ENCODE measurements around the gene SNTG2. TPM values are rescaled to one million over a fixed set of nuclear protein-coding genes. Genes with fewer than 3 reads are reported as not detected.

SNTG2 gene
- total RNA-seq, 1 donor from 2014 or later = 0.17 TPM

DNA sequence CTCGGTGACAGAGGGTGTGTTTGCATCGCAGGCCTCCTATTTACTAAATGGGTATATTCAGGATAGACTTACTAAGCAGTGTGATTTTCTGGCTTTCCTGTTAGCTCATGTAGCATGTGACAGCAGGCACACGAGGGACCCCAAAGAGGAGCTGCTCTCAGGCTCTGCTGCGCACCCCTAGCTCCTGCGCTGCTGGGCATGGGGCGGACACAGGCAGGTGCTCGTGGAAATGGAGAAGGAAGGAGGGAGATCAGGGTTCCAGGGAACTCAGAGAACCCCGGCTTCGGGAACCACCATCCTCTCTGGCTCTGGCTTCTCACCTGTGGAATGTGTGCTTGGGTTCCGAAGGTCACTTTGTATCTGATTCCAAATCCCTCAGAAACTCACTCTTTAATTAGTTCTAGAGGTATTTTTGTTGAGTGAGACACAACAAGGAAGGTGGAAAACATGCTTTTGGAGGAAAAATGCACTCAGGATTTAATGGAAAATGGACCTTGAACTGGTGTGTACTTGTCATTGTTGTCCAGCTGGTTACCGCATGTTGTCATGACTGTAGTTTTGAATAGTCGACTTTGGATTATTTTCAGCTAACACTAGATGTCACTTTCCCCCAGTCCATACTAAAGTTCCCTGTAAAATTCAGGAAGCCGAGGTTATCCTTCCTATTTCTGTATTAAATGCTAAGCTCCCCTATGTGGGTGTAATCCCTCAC is 3.5 kb downstream of the SNTG2 start:
- peak; percentile 2 for DNase-seq

DNA sequence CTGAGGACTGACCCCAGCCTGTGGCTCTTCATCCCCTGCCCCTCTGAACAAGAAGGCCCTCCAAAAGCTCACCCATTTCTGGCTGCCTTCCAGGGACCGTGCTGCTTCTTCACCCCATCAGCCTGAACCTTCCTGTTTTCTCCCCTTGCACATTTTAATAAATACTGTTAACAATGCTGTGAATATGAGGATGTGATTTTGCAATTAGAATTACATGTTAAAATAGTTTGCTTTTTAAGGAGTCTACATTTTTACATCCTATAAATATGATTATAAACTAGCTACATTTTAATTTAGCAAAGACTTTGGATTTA is 4.0 kb downstream of the SNTG2 start:
- no peak for DNase-seq

DNA sequence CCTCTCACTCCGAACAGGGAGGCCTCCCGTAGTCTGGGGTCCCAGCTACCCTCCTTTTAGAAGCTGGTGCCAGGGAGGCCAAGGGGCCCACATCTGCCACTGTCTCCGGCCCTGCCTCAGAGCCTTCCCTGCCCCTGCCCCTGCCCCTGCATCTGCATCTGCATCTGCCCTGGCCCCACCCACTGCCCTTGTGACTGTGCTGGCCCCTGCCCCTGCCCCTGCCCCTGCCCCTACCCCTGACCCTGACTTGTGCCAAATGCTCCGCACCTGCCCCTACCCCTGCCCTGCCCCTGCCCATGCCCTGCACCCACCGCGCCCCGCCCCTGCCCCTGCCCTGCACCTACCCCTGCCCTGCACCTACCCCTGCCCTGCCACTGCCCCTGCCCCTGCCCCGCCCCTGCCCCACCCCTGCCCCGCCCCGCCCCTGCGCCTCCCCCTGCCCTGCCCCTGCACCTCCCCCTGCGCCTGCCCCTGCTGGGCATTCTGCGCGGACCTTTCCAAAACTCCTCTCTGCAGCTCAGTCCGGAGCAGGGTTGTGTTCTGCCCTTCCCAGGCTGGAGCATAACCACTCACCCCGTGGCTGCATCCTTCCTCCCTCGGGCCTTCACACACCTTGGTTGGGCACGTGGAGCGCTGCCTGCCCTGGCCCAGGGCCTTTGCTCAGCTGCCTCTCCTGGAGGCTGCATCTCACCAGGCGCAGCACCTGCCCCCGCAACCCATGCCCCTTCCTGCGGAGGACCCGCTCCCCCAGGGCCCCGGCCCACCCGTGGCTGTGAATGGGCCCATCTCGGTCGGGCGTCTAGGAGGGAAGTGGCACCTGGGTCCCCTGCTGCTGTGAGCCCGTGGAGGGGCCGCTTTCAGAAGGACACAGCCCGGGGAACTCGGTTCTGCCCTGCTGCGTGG is 5.4 kb downstream of the SNTG2 start:
- DNase-seq = no peak

DNA sequence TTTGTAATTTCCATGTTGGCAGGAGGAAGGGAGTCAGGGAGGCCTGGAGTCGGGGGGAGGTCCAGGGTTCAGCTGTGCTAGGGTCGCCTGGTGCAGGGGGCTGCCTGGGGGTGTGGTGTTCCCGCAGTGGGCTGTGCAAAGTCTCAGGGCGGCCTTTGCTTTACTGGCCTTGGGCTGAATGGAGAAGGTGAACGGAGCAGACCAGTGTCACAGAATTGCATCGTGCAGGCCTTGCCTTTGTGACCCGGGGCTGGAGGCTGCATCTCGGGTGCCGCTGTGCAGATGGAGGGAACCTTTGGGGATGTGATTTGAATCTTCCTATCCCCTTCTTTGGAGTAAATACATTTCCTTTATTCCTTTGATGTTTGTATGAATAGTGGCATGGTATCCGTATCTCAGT is 8.8 kb downstream of the SNTG2 start:
- no peak for DNase-seq

DNA sequence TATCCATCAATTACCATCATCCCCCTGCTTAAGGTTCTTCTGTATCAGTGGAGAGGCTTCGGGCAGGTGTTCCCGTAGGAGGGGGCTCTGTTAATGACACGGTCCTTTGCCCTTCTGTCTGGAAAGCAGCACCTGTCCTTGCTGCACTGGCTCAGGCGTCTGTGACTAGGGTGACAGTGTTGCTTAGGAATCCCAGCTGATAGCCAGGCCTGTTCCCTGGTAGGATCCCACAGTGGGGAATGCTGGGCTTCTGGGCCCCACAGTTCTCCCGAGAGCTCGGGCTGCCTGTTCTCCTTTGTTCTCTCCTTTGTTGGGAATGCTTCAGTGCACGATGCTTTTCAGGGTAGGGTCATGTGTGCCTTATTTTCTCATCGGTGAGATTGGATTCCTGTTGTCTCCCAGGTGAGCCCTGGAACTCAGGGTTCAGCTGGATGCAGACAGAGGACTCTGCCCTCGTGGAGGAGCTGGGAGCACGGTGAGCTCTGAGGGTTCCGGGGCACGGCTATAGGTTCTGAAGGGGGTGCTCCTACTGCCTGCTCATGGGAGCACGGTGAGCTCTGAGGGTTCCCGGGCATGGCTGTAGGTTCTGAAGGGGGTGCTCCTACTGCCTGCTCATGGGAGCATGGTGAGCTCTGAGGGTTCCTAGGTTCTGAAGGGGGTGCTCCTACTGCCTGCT is 9.6 kb downstream of the SNTG2 start:
- DNase-seq = no peak

DNA sequence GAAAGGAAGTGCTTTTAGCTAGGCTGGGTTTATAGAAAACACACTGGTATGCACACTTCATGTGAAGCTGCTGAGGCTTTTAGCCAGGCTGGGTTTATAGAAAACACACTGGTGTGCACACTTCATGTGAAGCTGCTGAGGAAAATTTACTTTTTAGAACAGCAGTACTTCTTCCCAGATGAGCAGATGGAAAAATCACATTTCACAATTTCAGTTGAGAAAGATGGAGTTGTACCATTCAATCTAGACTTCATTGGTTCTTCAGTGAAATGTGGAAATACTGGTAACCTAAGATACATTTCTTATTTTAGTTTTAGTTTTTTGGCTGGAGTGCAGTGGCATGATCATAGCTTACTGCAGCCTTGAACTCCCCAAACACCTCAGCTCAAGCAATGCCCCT is 11.1 kb downstream of the SNTG2 start:
- DNase-seq = no peak

DNA sequence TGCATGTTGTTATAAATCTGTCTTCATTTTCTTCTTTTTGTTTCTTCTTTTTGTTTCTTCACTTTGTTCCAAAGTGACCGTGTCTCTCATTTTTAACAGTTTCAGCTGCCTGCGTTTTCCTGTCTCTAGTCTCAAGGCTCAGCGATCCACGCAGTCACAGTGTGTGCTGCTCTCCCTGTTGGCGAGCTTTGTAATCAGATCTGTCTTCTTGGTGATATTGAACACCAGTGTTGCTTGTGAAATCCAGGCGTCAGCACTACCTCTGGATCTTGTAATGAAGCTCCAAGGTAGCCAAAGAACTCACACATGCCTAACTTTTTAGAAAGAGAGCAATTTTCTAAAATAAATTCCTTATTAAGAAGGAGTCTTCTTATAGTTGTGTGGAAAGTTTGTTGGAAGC is 13.2 kb downstream of the SNTG2 start:
- no peak for DNase-seq

DNA sequence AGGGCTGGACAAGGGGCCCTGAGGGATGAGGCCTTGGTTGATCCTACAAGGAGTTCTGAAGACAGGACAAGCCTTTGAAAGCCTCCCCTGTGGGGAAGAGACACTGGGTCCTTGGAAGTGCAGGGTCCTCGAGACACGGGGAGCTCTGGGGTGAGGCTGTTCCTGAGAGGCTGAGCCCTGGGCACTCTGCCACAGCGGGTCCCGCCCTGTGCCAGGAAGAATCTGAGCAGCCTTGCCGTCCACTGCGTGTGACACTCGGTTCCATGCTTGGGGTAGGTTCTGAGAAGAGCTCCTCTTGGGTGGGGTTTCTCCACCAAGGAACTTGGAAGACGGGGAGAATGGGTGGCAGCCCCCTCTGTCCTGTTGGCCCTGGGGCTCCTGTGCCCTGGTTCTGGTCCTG is 13.9 kb downstream of the SNTG2 start:
- no peak for DNase-seq

DNA sequence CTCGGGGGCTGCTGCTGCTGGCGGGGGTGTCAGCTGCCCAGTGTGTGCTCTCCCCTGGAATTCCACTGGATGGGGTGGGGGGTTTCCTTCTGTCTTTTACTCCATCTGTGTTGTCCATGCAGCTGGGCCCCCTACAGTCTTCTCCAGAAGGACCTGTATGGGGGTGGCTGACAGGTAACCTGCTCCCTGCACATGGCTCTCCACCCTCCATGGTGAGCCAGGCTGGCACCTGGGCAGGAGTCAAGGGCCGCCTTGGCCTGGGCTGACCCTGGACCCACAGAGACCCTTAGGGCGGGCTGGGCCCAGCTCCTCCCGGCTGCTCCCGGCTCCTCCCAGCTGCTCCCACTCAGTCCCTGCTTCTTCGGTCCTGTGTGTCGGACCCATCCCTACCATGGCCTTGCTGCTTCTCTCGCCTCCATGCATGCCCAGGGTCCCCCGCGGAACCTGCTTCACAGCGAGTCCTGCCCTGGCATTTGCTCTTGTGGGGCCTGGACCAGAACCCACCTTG is 15.0 kb downstream of the SNTG2 start:
- no peak for DNase-seq

DNA sequence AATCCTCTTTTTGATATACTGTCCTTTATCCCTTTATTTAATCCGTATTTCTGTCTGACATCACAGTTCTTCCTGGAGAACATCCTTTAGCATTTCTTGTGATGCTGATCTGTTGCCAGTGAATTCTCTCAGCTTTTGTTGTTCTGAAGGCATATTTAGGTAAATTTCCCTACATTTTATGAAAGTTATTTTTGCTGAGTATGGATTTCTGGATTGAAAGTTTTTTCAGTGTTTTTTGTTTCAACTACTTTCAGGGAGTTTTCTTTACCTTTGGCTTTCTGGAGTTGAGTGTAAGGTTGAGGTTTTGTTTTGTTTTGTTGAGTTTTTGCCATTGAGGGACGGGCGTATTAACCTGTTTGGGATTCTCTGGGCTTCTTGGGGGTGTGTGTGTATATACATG is 22.5 kb downstream of the SNTG2 start:
- DNase-seq = no peak

DNA sequence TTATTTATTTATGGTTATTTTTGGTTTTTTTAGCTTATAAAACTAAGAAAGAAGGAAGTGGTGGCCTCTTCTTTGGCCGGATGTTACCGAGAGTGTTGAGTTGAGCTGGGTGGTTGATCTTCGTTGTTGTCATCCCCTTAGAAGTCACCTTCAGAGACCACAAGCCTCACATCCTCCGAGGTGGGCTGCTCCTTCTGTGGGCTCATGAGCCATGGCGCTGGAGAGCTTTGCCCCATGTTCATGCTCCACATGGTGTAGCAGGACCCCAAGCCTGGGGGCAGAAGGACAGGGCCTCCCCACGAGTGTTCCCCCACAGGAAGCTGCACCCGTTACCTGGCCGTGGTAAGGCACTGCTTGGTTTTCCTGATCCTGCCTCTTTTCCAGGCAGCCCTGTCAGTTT is 23.4 kb downstream of the SNTG2 start:
- no peak for DNase-seq

DNA sequence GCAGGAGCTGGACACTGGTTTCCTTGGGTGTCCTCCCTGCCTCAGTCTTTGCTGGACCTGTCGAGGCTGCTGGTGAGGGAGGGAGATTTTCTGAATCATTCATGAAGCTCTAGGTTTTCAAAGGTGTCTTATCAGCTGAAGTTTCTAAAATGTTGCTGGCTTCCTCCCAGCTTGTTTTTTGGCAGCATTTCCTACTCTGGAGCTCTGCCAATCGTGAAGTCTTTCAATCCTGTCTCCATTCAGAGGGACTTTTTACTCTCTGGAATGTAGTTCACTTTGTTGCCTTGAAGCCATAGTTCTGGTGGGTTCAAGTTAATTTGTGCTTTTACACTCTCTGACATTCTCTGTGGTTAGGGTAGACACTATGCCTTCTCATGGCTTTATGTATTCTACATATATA is 23.9 kb downstream of the SNTG2 start:
- no peak for DNase-seq

DNA sequence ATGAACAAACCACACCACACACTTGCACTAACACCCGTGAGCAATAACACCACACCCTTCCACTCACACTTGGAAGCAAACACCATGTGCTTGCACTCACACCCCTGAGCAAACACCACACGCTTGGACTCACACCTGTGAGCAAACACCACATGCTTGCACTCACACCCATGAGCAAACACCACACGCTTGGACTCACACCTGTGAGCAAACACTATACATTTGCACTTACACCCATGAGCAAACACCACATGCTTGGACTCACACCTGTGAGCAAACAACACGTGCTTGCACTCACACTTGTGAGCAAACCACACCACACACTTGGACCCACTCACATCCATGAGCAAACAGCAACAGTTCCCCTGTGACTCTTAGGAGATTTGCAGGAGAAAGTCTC is 24.4 kb downstream of the SNTG2 start:
- no peak for DNase-seq

DNA sequence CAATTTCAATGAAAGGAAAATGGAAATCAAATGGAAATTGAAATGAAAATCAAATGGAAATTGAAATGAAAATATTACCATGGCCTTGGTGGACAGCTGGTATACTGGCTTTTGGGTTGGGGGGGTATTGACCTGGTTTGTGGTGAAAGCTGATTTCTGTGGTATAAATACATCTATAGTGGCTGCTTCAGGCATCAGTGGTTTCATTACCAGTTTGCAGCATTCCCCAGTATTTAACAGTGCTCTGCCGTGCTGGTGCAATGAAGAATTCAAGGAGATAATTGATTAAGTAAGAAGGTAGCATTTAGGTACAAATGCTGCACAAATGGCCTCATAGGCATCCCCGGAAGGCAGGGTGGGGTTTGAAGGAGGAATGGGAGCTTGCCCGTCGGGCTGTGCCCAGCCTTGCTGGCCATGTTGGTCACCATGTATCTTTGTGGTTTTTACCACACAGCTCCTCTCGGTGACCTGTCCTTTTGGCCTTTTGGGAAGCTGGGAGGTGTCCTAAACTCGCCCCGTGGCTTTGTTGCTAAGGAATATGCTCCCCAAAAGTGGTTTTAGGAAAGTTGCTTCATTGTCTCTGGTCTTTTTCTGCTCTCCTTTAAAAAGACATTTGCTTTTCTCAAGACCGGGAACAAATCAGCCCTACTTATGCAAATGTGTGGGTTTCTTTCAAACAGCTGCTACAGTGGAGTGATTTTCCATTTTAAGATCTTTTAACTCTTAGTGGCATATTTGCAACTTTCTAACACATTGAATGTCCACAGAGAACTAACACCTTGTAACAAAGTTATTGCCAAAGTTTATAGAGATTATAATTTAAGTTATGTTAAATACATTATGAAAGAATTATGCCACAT is 28.6 kb downstream of the SNTG2 start:
- DNase-seq = no peak

DNA sequence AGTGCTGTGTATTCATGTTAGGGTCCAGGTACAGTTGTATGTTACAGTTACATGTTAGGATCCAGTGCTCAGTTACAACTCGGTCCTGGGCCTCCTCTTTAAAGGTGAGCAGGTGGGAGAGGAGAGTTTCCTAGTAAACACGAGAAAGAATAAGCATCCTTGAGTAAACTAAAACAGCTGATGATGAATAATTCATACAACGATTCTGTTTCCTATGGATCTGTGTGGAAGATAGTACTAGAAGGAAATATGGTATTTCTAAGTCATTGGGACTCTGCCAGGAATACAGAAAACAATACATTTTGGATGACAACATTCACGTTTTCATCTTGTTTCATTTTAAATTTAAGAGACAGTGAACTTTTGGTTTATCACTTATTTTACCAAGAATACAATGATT is 29.5 kb downstream of the SNTG2 start:
- no peak for DNase-seq

DNA sequence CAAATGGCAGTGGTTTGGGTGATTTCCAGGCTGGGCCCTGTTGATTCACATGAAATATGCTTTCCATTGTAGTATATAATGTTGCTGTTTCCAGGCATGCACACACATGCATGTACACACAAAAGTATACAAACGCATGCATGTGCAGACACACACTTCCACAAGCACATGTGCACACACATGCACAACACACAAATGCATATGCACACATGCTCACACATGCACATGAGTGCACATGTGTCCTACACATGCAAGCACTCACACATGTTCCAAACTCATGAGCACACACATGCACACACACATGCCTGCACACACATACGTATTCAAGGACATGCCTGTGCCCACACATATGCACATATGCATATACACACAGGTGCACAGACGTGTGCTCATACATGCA is 30.6 kb downstream of the SNTG2 start:
- DNase-seq = no peak

DNA sequence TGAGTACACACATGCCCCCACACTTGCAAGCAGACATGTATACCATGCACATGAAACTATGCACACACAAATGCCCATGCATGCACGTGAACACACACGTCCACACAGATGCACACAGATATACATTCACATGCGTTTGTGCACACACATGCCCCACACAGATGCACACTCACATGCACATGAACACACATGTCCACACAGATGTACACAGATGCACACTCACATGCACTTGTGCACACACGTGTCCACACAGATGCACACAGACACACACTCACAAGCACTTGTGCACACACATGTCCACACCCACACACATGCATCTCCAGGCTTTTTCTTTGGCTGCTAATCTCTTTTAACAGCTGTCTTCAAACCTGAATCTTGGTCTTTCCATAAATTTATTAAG is 31.1 kb downstream of the SNTG2 start:
- DNase-seq = no peak

DNA sequence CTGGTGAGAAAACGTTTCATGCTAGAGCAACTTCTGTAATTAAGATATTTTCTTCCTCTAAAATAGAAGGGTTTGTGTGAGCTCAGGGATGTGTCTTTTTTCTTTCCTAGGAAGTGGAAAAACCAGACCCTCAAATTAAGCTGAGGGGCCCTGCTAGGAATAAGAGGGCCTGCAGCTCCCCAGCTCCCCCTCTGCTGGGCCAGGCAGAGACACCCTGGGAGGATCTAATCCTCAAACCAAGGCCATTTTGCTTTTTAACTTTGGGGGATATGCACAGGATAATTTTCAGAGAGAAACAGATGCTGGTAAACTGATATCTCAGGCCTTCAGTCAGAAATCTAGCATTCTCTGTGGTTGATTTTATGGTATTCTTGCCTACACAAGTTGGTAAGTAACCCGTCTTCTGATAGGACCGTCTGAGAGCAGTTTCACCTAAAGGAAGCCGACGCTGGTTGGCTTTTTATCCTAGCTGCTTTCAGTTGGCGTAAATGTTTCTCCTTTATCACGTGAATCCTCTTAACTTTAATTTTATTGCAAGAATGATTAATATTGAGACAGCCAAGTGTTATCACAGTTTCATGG is 34.8 kb downstream of the SNTG2 start:
- DNase-seq = no peak

DNA sequence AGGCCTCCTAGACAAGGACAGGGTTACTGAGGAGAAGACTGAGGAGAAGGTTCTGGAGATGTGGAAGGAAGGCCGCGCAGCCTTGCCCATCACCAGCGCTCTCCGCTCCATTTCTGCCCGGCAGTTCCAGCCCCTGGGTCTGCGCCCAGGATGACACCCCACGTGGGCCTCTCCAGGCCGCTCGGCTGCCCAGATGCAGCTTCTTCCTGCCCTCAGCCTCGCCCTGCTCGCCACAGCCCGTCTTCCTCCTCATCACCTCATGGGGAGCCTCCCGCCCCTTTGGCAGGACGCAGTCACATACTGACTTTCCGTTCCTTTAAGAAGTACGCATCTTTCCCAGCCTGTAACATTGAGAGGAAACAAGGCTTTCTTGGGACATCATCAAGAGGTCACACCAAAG is 37.1 kb downstream of the SNTG2 start:
- DNase-seq = no peak

DNA sequence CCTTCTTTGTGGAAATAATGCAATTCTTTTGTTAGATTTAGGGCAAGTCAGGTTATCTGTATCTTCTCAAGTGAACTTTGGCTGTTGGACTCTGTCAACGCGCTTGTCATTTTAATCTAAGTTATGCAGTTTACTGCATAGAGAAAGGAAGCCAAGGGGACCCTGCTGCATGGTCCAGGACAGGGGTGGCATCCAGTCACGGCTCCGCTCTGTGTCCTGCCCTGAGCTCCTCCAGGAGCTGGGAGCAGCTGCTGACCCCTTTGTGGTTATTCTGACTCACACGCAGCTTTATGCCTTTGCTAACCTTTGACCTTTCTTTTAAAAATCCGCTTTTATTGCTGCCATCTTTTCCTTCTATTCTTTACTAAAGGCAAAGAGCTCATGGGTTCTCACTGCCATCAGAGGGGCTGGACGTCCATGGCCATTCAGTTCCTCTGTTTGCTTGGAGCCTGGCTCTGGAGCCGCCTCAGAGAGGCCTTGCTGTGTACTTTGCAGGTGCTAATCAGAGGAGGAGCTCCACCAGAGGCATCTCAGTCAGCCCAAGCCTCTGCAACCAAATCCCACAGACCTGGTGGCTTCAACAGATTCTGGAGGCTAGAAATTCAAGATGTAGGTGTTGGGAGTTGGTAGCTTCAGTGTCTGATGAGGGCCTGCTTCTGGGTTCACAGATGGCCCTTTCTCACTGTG is 39.3 kb downstream of the SNTG2 start:
- no peak for DNase-seq

DNA sequence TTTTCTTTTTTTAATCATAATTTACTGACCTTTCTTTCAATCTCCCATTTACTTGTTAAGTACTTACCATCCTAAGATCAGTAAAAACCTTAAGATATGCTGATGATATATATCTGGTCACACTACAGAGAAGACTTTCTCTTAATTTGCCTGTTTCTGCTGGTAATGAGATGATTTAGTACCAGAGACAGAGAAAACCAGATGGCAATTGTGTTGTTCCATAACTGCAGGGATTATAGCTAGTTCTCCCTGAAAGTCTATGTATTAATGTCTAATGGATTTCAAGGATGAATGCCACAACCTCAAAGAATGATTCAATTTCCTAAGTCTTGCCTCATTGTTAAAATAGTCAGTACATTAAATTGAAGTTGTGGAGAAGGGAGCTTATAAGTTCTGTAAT is 40.3 kb downstream of the SNTG2 start:
- no peak for DNase-seq

DNA sequence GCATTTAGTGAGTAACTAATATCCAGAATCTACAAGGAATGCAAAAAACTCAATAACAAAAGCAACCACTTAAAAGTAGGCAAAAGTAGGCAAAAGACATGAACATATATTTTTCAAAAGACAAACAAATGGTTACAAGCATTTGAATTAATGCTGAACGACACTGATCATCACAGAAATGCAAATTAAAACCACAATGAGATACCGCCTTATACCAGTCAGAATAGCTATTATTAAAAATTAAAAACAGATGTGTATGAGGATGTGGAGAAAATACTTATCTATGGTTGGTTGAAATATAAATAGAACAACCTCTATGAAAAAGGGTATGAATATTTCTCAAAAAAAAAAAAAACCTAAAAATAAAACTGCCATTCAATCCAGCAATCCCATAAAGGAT is 51.7 kb downstream of the SNTG2 start:
- no peak for DNase-seq

Data from dermis blood vessel endothelial cell (primary cell).